K562 (cell line): ENCODE measurements around the gene CGB8. TPM values are rescaled to one million over a fixed set of nuclear protein-coding genes. Genes with fewer than 3 reads are reported as not detected.
"Not testable (repeated sequence)": the region's sequence is repeated elsewhere in the genome, so short reads cannot be mapped to it uniquely, and the experiment has no call there.

ENCODE experiments used
- ATAC-seq: fragments of 200-7000 bp; cut with Tn5 transposase; 3 replicates; pipeline ENCODE4 v1.9.1; 2020; ENCODE audit warnings: moderate library complexity
- Bru-seq: library from RNA; stranded (reverse); fragments of 400-500 nt; gene quantifications from one replicate; lab custom pipeline; 2021; lab: Mats Ljungman, UMichigan
- BruChase-seq, 2 experiments: library from RNA; stranded (reverse); fragments of 400-500 nt; gene quantifications; one replicate each; lab custom pipeline; 2021; lab: Mats Ljungman, UMichigan
- BruUV-seq: library from RNA; stranded (reverse); fragments of 400-500 nt; replicated peaks from 2 replicates; lab custom pipeline; 2021; lab: Mats Ljungman, UMichigan
- CTCF ChIA-PET: fragments of 300-600 bp; formaldehyde crosslinking; extraction: SDS; loops from one replicate; lab custom pipeline; 2021; ENCODE audit warnings: low intra/inter-chr PET ratio; lab: Yijun Ruan, JAX
- POLR2A ChIA-PET: fragments of 300-600, 350-650 bp; sonication (Branson Sonifier 250); formaldehyde crosslinking; extraction: SDS; loops from one replicate; lab custom pipeline; 2021; ENCODE audit warnings: antibody characterized with exemption, inconsistent platforms; lab: Yijun Ruan, JAX
- DNase-seq, 4 experiments: peaks; one replicate each; pipeline versions ENCODE4 v3.0.0 to v3.0.0-alpha.2; 2011 to 2018; ENCODE audit warnings: low spot score in 3 of 4, mixed read lengths in 3 of 4; ENCODE audit errors: extremely low read depth in 1 of 4
- FAIRE-seq: peaks from 2 replicates; lab custom pipeline; 2011; peaks lifted over from hg19 to GRCh38; lab: Jason Lieb, UNC
- H2AFZ ChIP-seq: 2 replicates; pipeline ENCODE4 v1.6.0; 2011; ENCODE audit warnings: low read depth, low read length, control low read depth, inconsistent platforms
- H3K27ac ChIP-seq: fragments of 200-600 bp; 3 replicates; pipeline ENCODE4 v1.8.0; 2011; ENCODE audit warnings: low read depth, mild to moderate bottlenecking, control low read depth, inconsistent platforms, low read length, moderate library complexity, mixed read lengths; ENCODE audit errors: extremely low read depth
- H3K27me3 ChIP-seq, 2 experiments: fragments of 300-600 bp in 1 of 2; 2 replicates in 1 of 2; 3 replicates in 1 of 2; pipeline versions ENCODE4 v1.6.0 to v1.8.0; 2011; ENCODE audit warnings: inconsistent platforms in 2 of 2, low read length in 2 of 2, mild to moderate bottlenecking in 1 of 2, mixed read lengths in 1 of 2, moderate library complexity in 1 of 2; ENCODE audit not compliant: control insufficient read depth in 2 of 2, insufficient read depth in 2 of 2
- H3K36me3 ChIP-seq: fragments of 300-600 bp; 3 replicates; pipeline ENCODE4 v1.8.0; 2011; ENCODE audit warnings: mild to moderate bottlenecking, low read length, inconsistent platforms; ENCODE audit not compliant: control insufficient read depth, insufficient read depth
- H3K4me1 ChIP-seq, 2 experiments: fragments of 200-600 bp in 1 of 2; replicated peaks in 1 of 2; 2 replicates in 1 of 2; 3 replicates in 1 of 2; pipeline versions ENCODE4 v1.5.1 to v1.8.0; 2011; ENCODE audit warnings: inconsistent platforms in 2 of 2, low read length in 2 of 2, mild to moderate bottlenecking in 1 of 2, mixed read lengths in 1 of 2, moderate library complexity in 1 of 2; ENCODE audit not compliant: control insufficient read depth in 2 of 2, insufficient read depth in 2 of 2
- H3K4me2 ChIP-seq: 2 replicates; pipeline ENCODE4 v1.6.1; 2011; ENCODE audit warnings: low read length, control low read depth, inconsistent platforms, mixed read lengths; ENCODE audit not compliant: insufficient read depth
- H3K4me3 ChIP-seq: fragments of 200-600 bp; sonication (generic), shearing (Covaris generic); 2 replicates; pipeline ENCODE4 v1.5.1; 2016; ENCODE audit warnings: control low read depth, inconsistent platforms
- H3K79me2 ChIP-seq: fragments of 200-600 bp; 3 replicates; pipeline ENCODE4 v1.8.0; 2011; ENCODE audit warnings: low read length, inconsistent platforms; ENCODE audit not compliant: control insufficient read depth, insufficient read depth
- H3K9ac ChIP-seq, 2 experiments: 2 replicates each; pipeline versions ENCODE4 v1.6.0 to v1.6.1; 2011; ENCODE audit warnings: low read depth in 2 of 2, low read length in 2 of 2, control low read depth in 1 of 2, inconsistent platforms in 1 of 2, mild to moderate bottlenecking in 1 of 2, mixed read lengths in 1 of 2; ENCODE audit not compliant: insufficient read depth in 1 of 2
- H3K9me1 ChIP-seq: one replicate; pipeline ENCODE4 v1.6.0; 2011; ENCODE audit warnings: inconsistent platforms, mild to moderate bottlenecking, low read length, moderate library complexity; ENCODE audit not compliant: control insufficient read depth, insufficient read depth
- H3K9me3 ChIP-seq: replicated peaks from 2 replicates; pipeline ENCODE4 v1.5.1; 2011; ENCODE audit warnings: low read depth, low read length, inconsistent platforms; ENCODE audit not compliant: control insufficient read depth, insufficient read depth
- H4K20me1 ChIP-seq: replicated peaks from 2 replicates; pipeline ENCODE4 v1.6.1; 2011; ENCODE audit warnings: low read length, inconsistent platforms, mixed read lengths; ENCODE audit not compliant: control insufficient read depth, insufficient read depth
- WGBS: fragments of 100-300 bp; shearing (Covaris generic); methylation state at CpG from one replicate; pipeline ENCODE4 v1.1.6; 2016; ENCODE audit warnings: low coverage, mixed read lengths; ENCODE audit not compliant: insufficient coverage; ENCODE audit errors: missing lambda C conversion rate; 5-methylcytosine and 5-hydroxymethylcytosine counted together
- in situ Hi-C: fragments of 300-500 bp; cut with MboI; formaldehyde crosslinking; loops from 4 replicates; pipeline ENCODE4 v1.15.0; 2018; ENCODE audit warnings: inconsistent platforms, mixed read lengths
- intact Hi-C: fragments of 100-400 bp; cut with micrococcal nuclease; formaldehyde crosslinking; loops from 2 replicates; pipeline ENCODE4 v1.14.2; 2022
- long read RNA-seq, 3 experiments: library from polyadenylated mRNA in 2 of 3; library from RNA in 1 of 3; unstranded in 2 of 3; stranded (forward) in 1 of 3; transcript quantifications; one replicate each; pipeline ENCODE4 v2.0.0, GENCODE V29; 2019 to 2022
- polyA minus RNA-seq, 3 experiments: library from RNA; depleted of rRNA, polyadenylated mRNA; stranded (reverse); fragments of >200 nt; gene quantifications; 2 replicates each; pipeline ENCODE4 v1.2.3, GENCODE V29; 2011
- polyA plus RNA-seq, 8 experiments: library from polyadenylated mRNA; depleted of rRNA in 4 of 8; stranded (reverse) in 5 of 8; unstranded in 3 of 8; fragments of >200 nt; fragmentation: Nextera tagmentation in 2 of 8; fragmentation: Illumina TruSeq in 1 of 8; extraction: Ambion mirVana in 2 of 8; extraction: Trizol in 1 of 8; gene quantifications; 2 replicates each; pipeline versions ENCODE4 v1.2.1 to v1.2.3, GENCODE V29; 2011 to 2014; ENCODE audit warnings: inconsistent platforms in 1 of 8, missing spikeins in 1 of 8
- total RNA-seq, 7 experiments: library from RNA; depleted of rRNA in 6 of 7; stranded (reverse); fragments of >200 nt in 6 of 7; fragmentation: Illumina TruSeq in 2 of 7; extraction: Trizol in 2 of 7; gene quantifications; 2 replicates each; pipeline versions ENCODE4 v1.2.1 to v1.2.3, GENCODE V29; 2011 to 2021; ENCODE audit warnings: low replicate concordance in 1 of 7

CGB8 gene
- total RNA-seq (2011; cell fraction: chromatin; rRNA removed; ENCODE audit: low replicate concordance): not detected in 2 replicates
- total RNA-seq (2011; cell fraction: nucleolus; rRNA removed): not detected in 2 replicates
- total RNA-seq (2011; cell fraction: nucleoplasm; rRNA removed): not detected in 2 replicates
- total RNA-seq (2014; rRNA removed) (not detected in 2 replicates), total RNA-seq (2014; rRNA removed; fragmentation: Illumina TruSeq; extraction: Trizol) (not detected in 2 replicates), total RNA-seq (2015; rRNA removed; fragmentation: Illumina TruSeq; extraction: Trizol) (not detected in 2 replicates), total RNA-seq (2021) (not detected in 2 replicates), polyA plus RNA-seq (2011; rRNA removed) (not detected in 2 replicates), polyA plus RNA-seq (2014; fragmentation: Illumina TruSeq; extraction: Trizol) (not detected in 2 replicates), polyA plus RNA-seq (2014; fragmentation: Nextera tagmentation; extraction: Ambion mirVana) (not detected), polyA plus RNA-seq (2014; rRNA removed) (not detected in 2 replicates), polyA minus RNA-seq (2011; rRNA and poly(A)+ RNA removed) (not detected in 2 replicates), Bru-seq, nascent RNA (not detected), BruChase-seq, experiment 1, labeled RNA remaining after a 2-hour chase (not detected), BruChase-seq, experiment 2, labeled RNA remaining after a 6-hour chase (not detected)
- polyA plus RNA-seq (2011; cell fraction: cytosol; rRNA removed): not detected in 2 replicates
- not detected in 2 replicates for polyA plus RNA-seq (2011; cell fraction: nucleus; rRNA removed)
- not detected in 2 replicates for polyA plus RNA-seq (2012)
- not detected in 2 replicates for polyA minus RNA-seq (2011; cell fraction: cytosol; rRNA and poly(A)+ RNA removed)
- not detected in 2 replicates for polyA minus RNA-seq (2011; cell fraction: nucleus; rRNA and poly(A)+ RNA removed)
- long read RNA-seq, experiment 1: 0 reads
- long read RNA-seq, experiment 2: 0 reads
- long read RNA-seq, experiment 3: 0 reads

- H4K20me1 ChIP-seq, H3K4me2 ChIP-seq, POLR2A ChIA-PET, H2AFZ ChIP-seq, H3K36me3 ChIP-seq, H3K27me3 ChIP-seq, H3K9me3 ChIP-seq, H3K79me2 ChIP-seq, BruUV-seq, in situ Hi-C loops, intact Hi-C loops, ATAC-seq, H3K9me1 ChIP-seq, CTCF ChIA-PET, H3K27ac ChIP-seq, H3K4me3 ChIP-seq, H3K9ac ChIP-seq, DNase-seq, FAIRE-seq, H3K4me1 ChIP-seq: not testable (repeated sequence)
- 9% methylated on average over 10 of the region's 12 CpGs for WGBS
Observed at GRCh38 chr19:49049011-49049410, at the start of gene CGB8. TSS of gene CGB8 (minus strand) at chr19:49049111. CDS start at chr19:49048739, 372 bp downstream.
